H1 (cell line): ENCODE results near the gene SMARCC2. TPM values are rescaled to one million over a fixed set of nuclear protein-coding genes. Genes with fewer than 3 reads are reported as not detected.

ENCODE experiments used
- GABPA ChIP-seq: IDR thresholded peaks from 2 replicates; pipeline ENCODE4 v1.6.1; 2011; ENCODE audit warnings: mild to moderate bottlenecking, low read length, moderate library complexity, borderline replicate concordance; ENCODE audit not compliant: insufficient read depth
- HDAC2 ChIP-seq, 2 experiments: fragments of 300-600 bp in 1 of 2; sonication (generic) in 1 of 2; IDR thresholded peaks; 2 replicates each; pipeline ENCODE4 v1.6.1; 2011 to 2012; ENCODE audit warnings: low read depth in 2 of 2, low read length in 2 of 2, mild to moderate bottlenecking in 2 of 2, moderate library complexity in 2 of 2, borderline replicate concordance in 1 of 2, inconsistent platforms in 1 of 2
- SAP30 ChIP-seq: fragments of 300-600 bp; sonication (generic); IDR thresholded peaks from 2 replicates; pipeline ENCODE4 v1.7.1; 2012; ENCODE audit warnings: low read length, moderate library complexity, mild to moderate bottlenecking, inconsistent platforms; ENCODE audit not compliant: insufficient read depth, insufficient replicate concordance
- SIX5 ChIP-seq: IDR thresholded peaks from 2 replicates; pipeline ENCODE4 v1.6.1; 2011; ENCODE audit warnings: mild to moderate bottlenecking, low read depth, low read length
- polyA plus RNA-seq, 7 experiments: library from polyadenylated mRNA; depleted of rRNA in 3 of 7; stranded (reverse) in 5 of 7; unstranded in 2 of 7; fragments of >200 nt in 5 of 7; fragments of 200-250 nt in 2 of 7; gene quantifications; 1 replicate in 5 of 7; 2 replicates in 1 of 7; 4 replicates in 1 of 7; pipeline versions ENCODE4 v1.2.1 to v1.2.3, GENCODE V29; 2011 to 2013; ENCODE audit warnings: missing spikeins in 2 of 7, mixed read lengths in 2 of 7
- total RNA-seq: library from RNA; stranded (reverse); fragmentation: NEBNext Ultra II Directional; extraction: Animal tissue kit (Norgen Biotek cat#: 25700); gene quantifications from 2 replicates; pipeline ENCODE4 v1.2.1, GENCODE V29; 2021
- TF ChIP-seq, protein P1 (sequence below), 3 experiments: IDR thresholded peaks; 1 replicate in 2 of 3; 2 replicates in 1 of 3; pipeline versions ENCODE4 v1.5.1 to v1.6.1; 2011; ENCODE audit warnings: low read length in 3 of 3, mild to moderate bottlenecking in 3 of 3, inconsistent platforms in 2 of 3, low read depth in 1 of 3, moderate library complexity in 1 of 3; ENCODE audit not compliant: insufficient read depth in 1 of 3; ENCODE audit errors: control extremely low read depth in 1 of 3

SMARCC2 gene
- total and polyA plus RNA-seq, 2 of the 8 experiments (the other 6 are each of a cell fraction or from before 2014, with no cell fraction given) = 33.9 to 78.5 TPM

DNA sequence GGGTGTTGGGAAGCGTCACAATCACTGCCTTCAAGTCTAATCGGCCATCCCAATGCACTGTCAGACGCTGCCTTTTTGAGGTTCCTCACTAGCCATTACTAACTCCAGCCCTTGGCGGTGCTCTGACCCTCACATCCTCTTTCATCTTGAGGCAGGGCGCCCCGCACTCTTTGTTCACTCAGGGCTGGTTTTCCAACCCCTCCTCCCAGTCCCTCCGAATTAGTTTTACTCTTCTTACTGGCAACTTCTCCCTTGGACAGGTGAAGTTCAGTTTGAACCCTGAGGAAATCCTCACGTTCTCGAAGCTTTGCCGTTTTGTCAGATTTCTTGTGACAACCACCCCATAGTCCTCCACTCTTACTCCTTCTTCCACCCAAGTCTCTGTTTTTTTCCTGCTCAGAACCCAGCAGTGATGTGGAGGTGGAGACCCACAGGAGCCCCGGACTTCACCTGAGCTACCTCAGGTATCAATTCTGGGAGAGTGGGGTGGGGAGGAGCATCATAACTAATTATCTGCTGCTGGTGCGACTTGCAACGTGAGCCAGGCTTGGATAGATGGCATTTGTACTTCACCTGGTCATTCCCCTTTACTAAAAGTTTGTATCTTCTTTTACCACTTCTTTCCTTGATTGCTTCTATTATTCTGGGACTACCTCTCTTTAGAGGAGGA, 70.5 kb downstream of the SMARCC2 start (continued):
- TF ChIP-seq, protein P1, sequence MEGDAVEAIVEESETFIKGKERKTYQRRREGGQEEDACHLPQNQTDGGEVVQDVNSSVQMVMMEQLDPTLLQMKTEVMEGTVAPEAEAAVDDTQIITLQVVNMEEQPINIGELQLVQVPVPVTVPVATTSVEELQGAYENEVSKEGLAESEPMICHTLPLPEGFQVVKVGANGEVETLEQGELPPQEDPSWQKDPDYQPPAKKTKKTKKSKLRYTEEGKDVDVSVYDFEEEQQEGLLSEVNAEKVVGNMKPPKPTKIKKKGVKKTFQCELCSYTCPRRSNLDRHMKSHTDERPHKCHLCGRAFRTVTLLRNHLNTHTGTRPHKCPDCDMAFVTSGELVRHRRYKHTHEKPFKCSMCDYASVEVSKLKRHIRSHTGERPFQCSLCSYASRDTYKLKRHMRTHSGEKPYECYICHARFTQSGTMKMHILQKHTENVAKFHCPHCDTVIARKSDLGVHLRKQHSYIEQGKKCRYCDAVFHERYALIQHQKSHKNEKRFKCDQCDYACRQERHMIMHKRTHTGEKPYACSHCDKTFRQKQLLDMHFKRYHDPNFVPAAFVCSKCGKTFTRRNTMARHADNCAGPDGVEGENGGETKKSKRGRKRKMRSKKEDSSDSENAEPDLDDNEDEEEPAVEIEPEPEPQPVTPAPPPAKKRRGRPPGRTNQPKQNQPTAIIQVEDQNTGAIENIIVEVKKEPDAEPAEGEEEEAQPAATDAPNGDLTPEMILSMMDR (IDR thresholded peaks at IDR 0.05; ENCODE audit: control extremely low read depth in 1 of 3, insufficient read depth in 1 of 3, low read depth in 1 of 3, low read length in 3 of 3) = peak in 1 of 3 experiments; percentile 1; a peak in 1 of 4 replicates
- TF ChIP-seq SAP30 (peak; percentile 7), GABPA (no peak), SIX5 (no peak), HDAC2 (IDR thresholded peaks at IDR 0.05; ENCODE audit: borderline replicate concordance in 1 of 2, low read depth in 2 of 2, low read length in 2 of 2) (0 out of 4 replicates have a peak, but pooled peaks of 1 of the 2 experiments have one; percentile 28)
